ENCODE data around the gene RNF135.

DNA sequence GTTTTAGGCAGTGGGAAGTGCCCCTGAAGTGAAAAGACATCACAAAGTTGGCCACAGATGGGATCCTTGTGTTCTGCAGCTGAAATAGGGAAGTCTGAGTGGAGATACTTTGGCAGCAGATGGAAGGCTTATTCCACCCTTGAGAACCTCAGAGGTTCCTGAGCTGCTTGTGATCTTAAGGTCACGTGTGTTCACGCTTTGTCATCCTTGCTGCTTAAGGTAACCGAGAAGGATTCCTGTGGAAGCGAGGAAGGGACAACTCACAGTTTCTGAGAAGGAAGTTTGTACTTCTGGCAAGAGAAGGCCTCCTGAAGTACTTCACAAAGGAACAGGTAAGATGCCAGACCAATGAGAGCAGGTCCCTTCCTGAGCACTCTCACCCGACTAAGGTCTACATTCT, 36.9 kb upstream of the RNF135 start:
- TF ChIP-seq POLR2A (IDR thresholded peaks at IDR 0.05; ENCODE audit: low read depth, low read length), result no peak
- TF ChIP-seq TAF1 (IDR thresholded peaks at IDR 0.05; ENCODE audit: low read depth, low read length), result no peak
- TF ChIP-seq SPI1 (IDR thresholded peaks at IDR 0.05; ENCODE audit: low read depth, low read length), result no peak
- TF ChIP-seq POLR2AphosphoS5 (IDR thresholded peaks at IDR 0.05; ENCODE audit: low read depth, low read length), result no peak

Data from GM12891 (cell line).